Endometrial microvascular endothelial cells (primary cell): ENCODE results near the gene PLXNA4. TPM values are rescaled to one million over a fixed set of nuclear protein-coding genes. Genes with fewer than 3 reads are reported as not detected.

Experiments used
- in situ Hi-C: cut with HindIII; loops from 2 replicates; pipeline ENCODE4 v1.10.0; 2017; ENCODE audit warnings: low sequenced_read_pairs, low pct_unique_long_range_greater_than_20kb; ENCODE audit errors: inconsistent ontology term
- total RNA-seq: library from RNA; depleted of rRNA; stranded (reverse); fragments of >200 nt; gene quantifications from one replicate; pipeline ENCODE4 v1.2.3, GENCODE V29; 2015; ENCODE audit errors: inconsistent ontology term

Gene PLXNA4
- total RNA-seq, 1 donor from 2014 or later, result 0.19 TPM

- in situ Hi-C loops, result no loop called here
These were observed 452.5 kb downstream of the PLXNA4 start for GRCh38 chr7:132123773-132124172.

- in situ Hi-C loops, result no loop called here
These were observed 453.4 kb downstream of the PLXNA4 start for GRCh38 chr7:132122901-132123300.

GRCh38 chr7:132121987-132122386 lies 454.3 kb downstream of the PLXNA4 start:
- in situ Hi-C loops, result no loop called here

GRCh38 chr7:132118641-132119040 lies 457.6 kb downstream of the PLXNA4 start:
- in situ Hi-C loops, result no loop called here

GRCh38 chr7:132117636-132118035 lies 458.6 kb downstream of the PLXNA4 start:
- in situ Hi-C loops, result no loop called here

- in situ Hi-C loops, result no loop called here
These were observed 459.1 kb downstream of the PLXNA4 start for GRCh38 chr7:132117181-132117580.

- in situ Hi-C loops, result no loop called here
These were observed 459.9 kb downstream of the PLXNA4 start for GRCh38 chr7:132116369-132116768.

GRCh38 chr7:132115758-132116157 lies 460.5 kb downstream of the PLXNA4 start:
- in situ Hi-C loops, result no loop called here

- in situ Hi-C loops, result no loop called here
These were observed 461.2 kb downstream of the PLXNA4 start for GRCh38 chr7:132115028-132115427.

- in situ Hi-C loops, result no loop called here
These were observed 461.9 kb downstream of the PLXNA4 start for GRCh38 chr7:132114411-132114810.

- in situ Hi-C loops, result no loop called here
These were observed 462.5 kb downstream of the PLXNA4 start for GRCh38 chr7:132113536-132114371.

GRCh38 chr7:132112657-132113056 lies 463.6 kb downstream of the PLXNA4 start:
- in situ Hi-C loops, result no loop called here

- in situ Hi-C loops, result no loop called here
These were observed 464.2 kb downstream of the PLXNA4 start for GRCh38 chr7:132112106-132112505.

- in situ Hi-C loops, result no loop called here
These were observed 465.6 kb downstream of the PLXNA4 start for GRCh38 chr7:132110692-132111091.

GRCh38 chr7:132109769-132110168 lies 466.5 kb downstream of the PLXNA4 start:
- in situ Hi-C loops, result no loop called here

- in situ Hi-C loops, result no loop called here
These were observed 467.7 kb downstream of the PLXNA4 start for GRCh38 chr7:132108563-132108962.

- in situ Hi-C loops, result no loop called here
These were observed 469.8 kb downstream of the PLXNA4 start for GRCh38 chr7:132106491-132106890.

- in situ Hi-C loops, result no loop called here
These were observed 471.2 kb downstream of the PLXNA4 start for GRCh38 chr7:132105096-132105495.

- in situ Hi-C loops, result no loop called here
These were observed 472.6 kb downstream of the PLXNA4 start for GRCh38 chr7:132103718-132104117.

GRCh38 chr7:132102942-132103341 lies 473.3 kb downstream of the PLXNA4 start:
- in situ Hi-C loops, result no loop called here

- in situ Hi-C loops, result no loop called here
These were observed 473.9 kb downstream of the PLXNA4 start for GRCh38 chr7:132102391-132102790.
